Measurements from ENCODE around the gene SUSD1.
"Not testable (repeated sequence)": the region's sequence is repeated elsewhere in the genome, so short reads cannot be mapped to it uniquely, and the experiment has no call there.

SUSD1 gene

GRCh38 chr9:112094948-112095681 is 80.0 kb downstream of the SUSD1 start:
- no peak for DNase-seq (ENCODE audit: low read depth)

GRCh38 chr9:112094241-112094640 is 80.9 kb downstream of the SUSD1 start:
- DNase-seq (ENCODE audit: low read depth): no peak

GRCh38 chr9:112093870-112094216 is 81.3 kb downstream of the SUSD1 start:
- DNase-seq (ENCODE audit: low read depth): no peak

- no peak for DNase-seq (ENCODE audit: low read depth)
Observed at GRCh38 chr9:112093147-112093869, 81.8 kb downstream of the SUSD1 start.

GRCh38 chr9:112091810-112092209 is 83.3 kb downstream of the SUSD1 start:
- no peak for DNase-seq (ENCODE audit: low read depth)

- no peak for DNase-seq (ENCODE audit: low read depth)
Observed at GRCh38 chr9:112087506-112087905, 87.6 kb downstream of the SUSD1 start.

- no peak for DNase-seq (ENCODE audit: low read depth)
Observed at GRCh38 chr9:112086627-112087026, 88.5 kb downstream of the SUSD1 start.

GRCh38 chr9:112084907-112085306 is 90.2 kb downstream of the SUSD1 start:
- no peak for DNase-seq (ENCODE audit: low read depth)

- no peak for DNase-seq (ENCODE audit: low read depth)
Observed at GRCh38 chr9:112084334-112084733, 90.8 kb downstream of the SUSD1 start.

GRCh38 chr9:112081918-112082729 is 93.0 kb downstream of the SUSD1 start:
- DNase-seq (ENCODE audit: low read depth): no peak

GRCh38 chr9:112080831-112081542 is 94.1 kb downstream of the SUSD1 start:
- DNase-seq (ENCODE audit: low read depth): no peak

GRCh38 chr9:112078432-112078831 is 96.7 kb downstream of the SUSD1 start:
- DNase-seq (ENCODE audit: low read depth): no peak

- no peak for DNase-seq (ENCODE audit: low read depth)
Observed at GRCh38 chr9:112076814-112077213, 98.3 kb downstream of the SUSD1 start.

- no peak for DNase-seq (ENCODE audit: low read depth)
Observed at GRCh38 chr9:112075009-112075378, 100.1 kb downstream of the SUSD1 start.

- DNase-seq (ENCODE audit: low read depth): peak; percentile 70
Observed at GRCh38 chr9:112074250-112075008, 100.7 kb downstream of the SUSD1 start.

GRCh38 chr9:112073639-112074173 is 101.4 kb downstream of the SUSD1 start:
- not testable (repeated sequence) for DNase-seq (ENCODE audit: low read depth)

- no peak for DNase-seq (ENCODE audit: low read depth)
Observed at GRCh38 chr9:112072721-112073638, 102.1 kb downstream of the SUSD1 start.

GRCh38 chr9:112069318-112070169 is 105.6 kb downstream of the SUSD1 start:
- no peak for DNase-seq (ENCODE audit: low read depth)
